SK-N-SH (cell line): ENCODE measurements around the gene MST1. TPM values are rescaled to one million over a fixed set of nuclear protein-coding genes. Genes with fewer than 3 reads are reported as not detected.
"Not testable (repeated sequence)": the region's sequence is repeated elsewhere in the genome, so short reads cannot be mapped to it uniquely, and the experiment has no call there.

Experiments
- CTCF ChIA-PET: fragments of 300-600, 350-600 bp; formaldehyde crosslinking; extraction: SDS; loops from one replicate; lab custom pipeline; 2021; lab: Yijun Ruan, JAX
- POLR2A ChIA-PET: fragments of 350-600 bp; sonication (Branson Sonifier 250); formaldehyde crosslinking; extraction: SDS; loops from one replicate; lab custom pipeline; 2020; ENCODE audit warnings: antibody characterized with exemption, inconsistent platforms; lab: Yijun Ruan, JAX
- DNase-seq: peaks from one replicate; pipeline ENCODE4 v3.0.0; 2012
- H2AFZ ChIP-seq: fragments of 200-600 bp; sonication (generic); 2 replicates; pipeline ENCODE4 v1.8.1; 2016; ENCODE audit warnings: antibody characterized with exemption, mild to moderate bottlenecking, low read depth
- H3F3A ChIP-seq: fragments of 200-600 bp; sonication (generic); replicated peaks from 2 replicates; pipeline ENCODE3; 2016; ENCODE audit warnings: antibody characterized with exemption, mild to moderate bottlenecking; ENCODE audit not compliant: insufficient read depth
- H3K27ac ChIP-seq, 2 experiments: fragments of 200-500 bp in 1 of 2; fragments of 200-600 bp in 1 of 2; sonication (Bioruptor generic) in 1 of 2; sonication (generic), shearing (Covaris generic) in 1 of 2; 2 replicates each; pipeline versions ENCODE4 v1.5.1 to v1.6.1; 2014 to 2016; ENCODE audit warnings: low read depth in 2 of 2, inconsistent platforms in 1 of 2, low read length in 1 of 2, mild to moderate bottlenecking in 1 of 2, mixed read lengths in 1 of 2
- H3K27me3 ChIP-seq: fragments of 200-600 bp; sonication (generic), shearing (Covaris generic); 2 replicates; pipeline ENCODE4 v1.6.1; 2016; ENCODE audit warnings: mixed run types; ENCODE audit not compliant: insufficient read depth
- H3K36me3 ChIP-seq, 2 experiments: fragments of 200-500 bp in 1 of 2; fragments of 200-600 bp in 1 of 2; sonication (Bioruptor generic) in 1 of 2; sonication (generic) in 1 of 2; replicated peaks in 1 of 2; 2 replicates each; pipeline versions ENCODE3 to v1.5.1; 2014 to 2016; ENCODE audit warnings: low read length in 1 of 2, mild to moderate bottlenecking in 1 of 2; ENCODE audit not compliant: insufficient read depth in 2 of 2, control insufficient read depth in 1 of 2
- H3K4me1 ChIP-seq, 2 experiments: fragments of 200-500 bp in 1 of 2; fragments of 200-600 bp in 1 of 2; sonication (Bioruptor generic) in 1 of 2; sonication (generic), shearing (Covaris generic) in 1 of 2; 2 replicates each; pipeline versions ENCODE4 v1.5.1 to v1.6.1; 2014 to 2016; ENCODE audit warnings: low read depth in 1 of 2, low read length in 1 of 2, mixed run types in 1 of 2; ENCODE audit not compliant: insufficient read depth in 2 of 2, control insufficient read depth in 1 of 2
- H3K4me2 ChIP-seq: fragments of 200-600 bp; sonication (generic), shearing (Covaris generic); 2 replicates; pipeline ENCODE4 v1.6.1; 2017; ENCODE audit warnings: mixed run types
- H3K4me3 ChIP-seq, 2 experiments: fragments of 200-500 bp in 1 of 2; fragments of 200-600 bp in 1 of 2; sonication (Bioruptor generic) in 1 of 2; sonication (generic), shearing (Covaris generic) in 1 of 2; 2 replicates each; pipeline versions ENCODE4 v1.5.1 to v1.8.1; 2014 to 2016; ENCODE audit warnings: low read depth in 2 of 2, inconsistent platforms in 1 of 2, low read length in 1 of 2, mild to moderate bottlenecking in 1 of 2, mixed read lengths in 1 of 2, moderate library complexity in 1 of 2
- H3K79me2 ChIP-seq: fragments of 200-600 bp; sonication (generic); 2 replicates; pipeline ENCODE4 v1.8.1; 2017; ENCODE audit warnings: mild to moderate bottlenecking; ENCODE audit not compliant: insufficient read depth
- H3K9ac ChIP-seq: fragments of 200-600 bp; sonication (generic); 2 replicates; pipeline ENCODE4 v1.6.1; 2017; ENCODE audit warnings: mixed run types
- H3K9me2 ChIP-seq: fragments of 200-600 bp; sonication (generic); 2 replicates; pipeline ENCODE4 v1.6.1; 2017; ENCODE audit warnings: mixed run types
- H3K9me3 ChIP-seq: fragments of 200-600 bp; sonication (generic); 2 replicates; pipeline ENCODE4 v1.6.1; 2017; ENCODE audit warnings: mixed run types, mild to moderate bottlenecking, moderate library complexity
- H4K20me1 ChIP-seq: fragments of 200-600 bp; sonication (generic); 2 replicates; pipeline ENCODE4 v1.6.1; 2017; ENCODE audit warnings: mild to moderate bottlenecking, mixed run types; ENCODE audit not compliant: insufficient read depth
- EZH2phosphoT487 ChIP-seq: fragments of 200-600 bp; sonication (generic); IDR thresholded peaks from 2 replicates; pipeline ENCODE4 v1.6.1; 2017; ENCODE audit warnings: low read depth, mixed run types, mild to moderate bottlenecking, antibody characterized with exemption, moderate library complexity, borderline replicate concordance
- JUND ChIP-seq: IDR thresholded peaks from 2 replicates; pipeline ENCODE4 v1.4.0; 2012
- MXI1 ChIP-seq: IDR thresholded peaks from 2 replicates; pipeline ENCODE4 v1.6.1; 2012; ENCODE audit warnings: mild to moderate bottlenecking, low read depth, low read length, improper control_type of control experiment
- TAF1 ChIP-seq: IDR thresholded peaks from 2 replicates; pipeline ENCODE4 v1.6.1; 2012; ENCODE audit warnings: low read depth, mild to moderate bottlenecking, low read length, moderate library complexity, borderline replicate concordance
- USF2 ChIP-seq: fragments of 150-350 bp; IDR thresholded peaks from 2 replicates; pipeline ENCODE4 v1.6.1; 2017; ENCODE audit warnings: antibody characterized with exemption, low read length, low read depth, borderline replicate concordance
- WGBS: methylation state at CpG from one replicate; pipeline ENCODE4 v1.1.6; 2017; ENCODE audit warnings: low lambda C conversion rate; 5-methylcytosine and 5-hydroxymethylcytosine counted together
- polyA plus RNA-seq, 3 experiments: library from polyadenylated mRNA; depleted of rRNA; stranded (reverse); fragments of >200 nt; gene quantifications; 2 replicates each; pipeline ENCODE4 v1.2.3, GENCODE V29; 2012

MST1 gene
- polyA plus RNA-seq, 1 of the 3 experiments (the other 2 are of a cell fraction), result 35.1 TPM

GRCh38 chr3:49699281-49699979 lies 10.2 kb upstream of the MST1 start (continued):
- TF ChIP-seq USF2 (no peak), EZH2phosphoT487 (no peak), MXI1 (no peak), JUND (no peak), TAF1 (no peak)

- H3K9me3 ChIP-seq, H3K4me2 ChIP-seq, POLR2A ChIA-PET, H3K9ac ChIP-seq, H2AFZ ChIP-seq, H3K27ac ChIP-seq, H3K27me3 ChIP-seq, H3K9me2 ChIP-seq, H4K20me1 ChIP-seq, DNase-seq, H3K4me3 ChIP-seq, H3F3A ChIP-seq: not testable (repeated sequence)
- no CpG with 5 or more reads among the region's 4 CpGs for WGBS
- Histone ChIP-seq H3K4me1 (peaks cover 0 to 10% of the 10 kb centered on the region in 2 experiments; a peak in 1 of 4 replicates), H3K36me3 (peaks cover 0 to 29% of the 10 kb centered on the region in 2 experiments), H3K79me2 (peaks cover 17% of the 10 kb centered on the region)
- CTCF ChIA-PET, result interaction anchor here (1.4 kb wide), 2 partner anchors 11 to 156 kb away, joined by 3 to 6 read pairs; no protein-coding TSS in a partner anchor
These were observed 6.2 kb upstream of the MST1 start for GRCh38 chr3:49695350-49696015.

- CTCF ChIA-PET, result interaction anchor here (1.0 to 1.4 kb wide), 2 partner anchors 155 kb away, joined by 3 to 6 read pairs; no protein-coding TSS in a partner anchor
- H3K9me2 ChIP-seq, POLR2A ChIA-PET, H3K4me3 ChIP-seq, H3K27ac ChIP-seq, H4K20me1 ChIP-seq, H3K27me3 ChIP-seq, DNase-seq, H2AFZ ChIP-seq, H3K9ac ChIP-seq, H3F3A ChIP-seq, H3K9me3 ChIP-seq, H3K4me2 ChIP-seq: not testable (repeated sequence)
- Histone ChIP-seq H3K36me3 (peaks cover 0 to 20% of the 10 kb centered on the region in 2 experiments), H3K4me1 (peaks cover 0 to 14% of the 10 kb centered on the region in 2 experiments; a peak in 1 of 4 replicates), H3K79me2 (peaks cover 26% of the 10 kb centered on the region)
- 67% methylated on average over 4 of the region's 6 CpGs for WGBS
These were observed 5.3 kb upstream of the MST1 start for GRCh38 chr3:49694409-49695070.

- H4K20me1 ChIP-seq, H3K9me2 ChIP-seq, DNase-seq, H2AFZ ChIP-seq, H3K27ac ChIP-seq, H3K9ac ChIP-seq, H3K9me3 ChIP-seq, H3K4me2 ChIP-seq, H3F3A ChIP-seq, POLR2A ChIA-PET, H3K27me3 ChIP-seq, H3K4me3 ChIP-seq, H3K36me3 ChIP-seq: not testable (repeated sequence)
- CTCF ChIA-PET, result interaction anchor here (0.7 to 0.8 kb wide), 2 partner anchors 10 to 152 kb away, joined by 3 read pairs; no protein-coding TSS in a partner anchor
- 94% methylated on average over 3 of the region's 3 CpGs for WGBS
- Histone ChIP-seq H3K4me1 (peaks cover 5 to 27% of the 10 kb centered on the region in 2 experiments; a peak in 2 of 4 replicates), H3K79me2 (peaks cover 28% of the 10 kb centered on the region)
These were observed 2.2 kb upstream of the MST1 start for GRCh38 chr3:49691481-49691880.

GRCh38 chr3:49690856-49691255 lies 1.6 kb upstream of the MST1 start:
- H3K36me3 ChIP-seq, DNase-seq, H3K9ac ChIP-seq, POLR2A ChIA-PET, H3F3A ChIP-seq, H3K27me3 ChIP-seq, H4K20me1 ChIP-seq, H3K9me3 ChIP-seq, H3K9me2 ChIP-seq, H2AFZ ChIP-seq, H3K27ac ChIP-seq, H3K4me3 ChIP-seq: not testable (repeated sequence)
- Histone ChIP-seq H3K4me2 (peak overlapping the region; percentile 83), H3K79me2 (peaks cover 28% of the 10 kb centered on the region), H3K4me1 (peaks cover 5 to 27% of the 10 kb centered on the region in 2 experiments; a peak in 2 of 4 replicates)
- CTCF ChIA-PET, result interaction anchor here (0.7 to 0.8 kb wide), 2 partner anchors 10 to 151 kb away, joined by 3 read pairs; no protein-coding TSS in a partner anchor
- WGBS, result 86% methylated on average over 3 of the region's 3 CpGs
